ENCODE data around the gene PDE7B.
A peak's percentile ranks its signal among the peaks of the same experiment; 100 is the strongest.

The PDE7B gene

DNA sequence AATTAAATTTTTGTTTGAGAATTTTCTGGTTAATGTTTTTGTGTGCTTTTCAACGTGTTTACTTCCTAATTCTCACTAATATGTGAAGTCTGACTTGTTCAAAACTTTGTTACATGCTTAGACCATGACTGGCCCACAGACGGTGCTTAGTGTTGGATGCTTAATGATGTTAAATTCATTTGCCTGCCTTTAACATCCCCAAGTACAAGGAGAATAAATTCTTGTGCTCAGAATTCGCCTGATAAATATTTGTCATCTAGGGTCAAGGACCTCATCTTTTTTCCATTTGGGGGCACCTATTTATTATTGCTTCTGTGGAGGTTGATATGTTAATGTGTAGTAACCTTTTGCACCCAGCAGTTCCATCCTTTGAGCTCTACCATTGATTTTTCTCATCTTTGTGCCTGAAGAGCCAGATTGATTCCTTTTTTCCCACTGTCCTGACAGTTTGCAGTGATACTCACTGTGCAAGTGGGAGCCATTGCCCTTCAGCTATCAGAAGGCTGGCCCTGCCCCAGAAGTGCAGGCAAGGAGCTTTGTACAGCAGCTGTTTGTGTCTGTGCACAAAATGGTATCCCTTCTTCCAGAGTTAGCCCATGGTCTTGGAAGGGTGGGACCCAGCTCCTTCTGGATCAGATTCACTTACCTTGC is 170.8 kb downstream of the PDE7B start:
- Histone ChIP-seq H3K4me3 (ENCODE audit: low read depth, low read length) (no peak overlapping the region), H2AFZ (ENCODE audit: low read length, unreplicated experiment) (no peak overlapping the region), H3K79me2 (ENCODE audit: control insufficient read depth, insufficient read depth, low read length, unreplicated experiment) (no peaks in the 10 kb centered on the region), H3K36me3 (ENCODE audit: insufficient read depth, low read length) (no peaks in the 10 kb centered on the region), H3K27me3 (ENCODE audit: insufficient read depth, low read length) (no peaks in the 10 kb centered on the region), H3K4me1 (ENCODE audit: control insufficient read depth, insufficient read depth, low read length, unreplicated experiment) (no peaks in the 10 kb centered on the region), H3K27ac (ENCODE audit: low read depth, low read length) (no peak overlapping the region)

DNA sequence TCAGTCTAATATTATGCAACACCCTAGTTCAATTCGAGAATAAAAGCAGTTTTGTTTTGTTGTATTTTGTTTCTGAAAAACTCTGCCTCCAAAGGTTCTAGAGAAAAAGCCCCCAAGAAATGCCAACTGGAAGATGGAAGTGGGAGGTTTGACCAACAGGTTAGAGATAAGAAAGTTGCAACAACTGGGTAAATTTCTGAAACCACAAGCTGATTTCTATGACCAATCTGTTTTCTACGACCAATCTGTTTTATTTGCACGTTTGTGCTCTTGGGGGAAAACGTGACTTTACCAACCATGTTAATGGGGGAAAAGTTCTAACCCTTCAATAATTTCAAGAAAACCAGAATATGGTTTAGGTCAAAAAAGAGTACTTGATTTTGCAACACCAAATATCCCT is 173.2 kb downstream of the PDE7B start:
- H2AFZ ChIP-seq (ENCODE audit: low read length, unreplicated experiment), result no peak overlapping the region
- no peaks in the 10 kb centered on the region for H3K4me1 ChIP-seq (ENCODE audit: control insufficient read depth, insufficient read depth, low read length, unreplicated experiment)
- no peaks in the 10 kb centered on the region for H3K36me3 ChIP-seq (ENCODE audit: insufficient read depth, low read length)
- H3K4me3 ChIP-seq (ENCODE audit: low read depth, low read length), result no peak overlapping the region
- H3K79me2 ChIP-seq (ENCODE audit: control insufficient read depth, insufficient read depth, low read length, unreplicated experiment), result no peaks in the 10 kb centered on the region
- H3K27ac ChIP-seq (ENCODE audit: low read depth, low read length), result no peak overlapping the region
- no peaks in the 10 kb centered on the region for H3K27me3 ChIP-seq (ENCODE audit: insufficient read depth, low read length)

DNA sequence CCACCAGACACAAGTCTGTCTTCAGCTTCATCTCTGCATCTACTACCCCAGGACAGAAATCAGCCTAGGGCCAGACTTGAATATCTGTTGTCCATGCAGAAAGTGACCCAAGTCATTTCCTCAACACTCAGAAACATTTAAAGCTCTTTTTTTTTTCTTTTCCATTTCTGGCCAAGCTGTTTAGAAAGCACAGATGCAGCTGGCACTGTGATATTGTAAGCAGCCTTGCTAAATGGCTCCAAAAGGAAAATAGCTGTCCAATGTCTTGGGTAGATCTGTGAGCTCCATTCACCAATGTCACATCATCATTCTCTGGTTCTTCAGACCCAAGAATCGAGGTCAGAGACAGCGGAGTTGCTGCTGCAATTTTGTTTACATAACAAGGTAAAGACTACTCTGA is 174.2 kb downstream of the PDE7B start:
- Histone ChIP-seq H3K27ac (ENCODE audit: low read depth, low read length) (no peak overlapping the region), H2AFZ (ENCODE audit: low read length, unreplicated experiment) (no peak overlapping the region), H3K27me3 (ENCODE audit: insufficient read depth, low read length) (no peaks in the 10 kb centered on the region), H3K4me1 (ENCODE audit: control insufficient read depth, insufficient read depth, low read length, unreplicated experiment) (no peaks in the 10 kb centered on the region), H3K79me2 (ENCODE audit: control insufficient read depth, insufficient read depth, low read length, unreplicated experiment) (no peaks in the 10 kb centered on the region), H3K4me3 (ENCODE audit: low read depth, low read length) (no peak overlapping the region), H3K36me3 (ENCODE audit: insufficient read depth, low read length) (no peaks in the 10 kb centered on the region)

GRCh38 chr6:136030131-136030530 is 178.6 kb downstream of the PDE7B start:
- H3K27ac ChIP-seq (ENCODE audit: low read depth, low read length), result no peak overlapping the region
- no peaks in the 10 kb centered on the region for H3K79me2 ChIP-seq (ENCODE audit: control insufficient read depth, insufficient read depth, low read length, unreplicated experiment)
- H3K27me3 ChIP-seq (ENCODE audit: insufficient read depth, low read length), result no peaks in the 10 kb centered on the region
- H3K4me3 ChIP-seq (ENCODE audit: low read depth, low read length), result no peak overlapping the region
- no peaks in the 10 kb centered on the region for H3K36me3 ChIP-seq (ENCODE audit: insufficient read depth, low read length)
- peaks cover 7% of the 10 kb centered on the region for H3K4me1 ChIP-seq (ENCODE audit: control insufficient read depth, insufficient read depth, low read length, unreplicated experiment)
- H2AFZ ChIP-seq (ENCODE audit: low read length, unreplicated experiment), result no peak overlapping the region

DNA sequence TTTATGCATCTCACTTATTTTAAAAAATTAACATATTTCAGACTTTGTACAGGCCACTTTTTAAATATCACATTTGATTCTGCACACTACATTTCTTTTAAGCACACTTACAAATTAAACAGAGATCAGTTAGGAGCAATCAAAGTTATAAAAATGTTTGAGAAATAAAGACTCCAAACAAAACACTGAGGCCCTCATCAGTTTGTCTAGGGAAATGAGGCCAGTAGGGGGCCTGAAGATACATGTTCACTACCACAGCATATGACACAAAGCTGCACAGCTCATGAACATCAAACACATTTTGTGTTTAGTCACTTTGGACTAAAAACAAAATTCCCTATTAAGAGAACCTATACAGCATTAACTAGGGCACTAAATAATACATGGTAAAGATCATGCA is 180.5 kb downstream of the PDE7B start:
- Histone ChIP-seq H3K27ac (ENCODE audit: low read depth, low read length) (no peak overlapping the region), H3K79me2 (ENCODE audit: control insufficient read depth, insufficient read depth, low read length, unreplicated experiment) (no peaks in the 10 kb centered on the region)

GRCh38 chr6:136033416-136033815 is 181.9 kb downstream of the PDE7B start:
- Histone ChIP-seq H2AFZ (ENCODE audit: low read length, unreplicated experiment) (no peak overlapping the region), H3K79me2 (ENCODE audit: control insufficient read depth, insufficient read depth, low read length, unreplicated experiment) (no peaks in the 10 kb centered on the region), H3K36me3 (ENCODE audit: insufficient read depth, low read length) (no peaks in the 10 kb centered on the region), H3K27ac (ENCODE audit: low read depth, low read length) (no peak overlapping the region), H3K27me3 (ENCODE audit: insufficient read depth, low read length) (no peaks in the 10 kb centered on the region), H3K4me3 (ENCODE audit: low read depth, low read length) (no peak overlapping the region), H3K4me1 (ENCODE audit: control insufficient read depth, insufficient read depth, low read length, unreplicated experiment) (peaks cover 38% of the 10 kb centered on the region)

More for the DNA sequence above, 180.5 kb downstream of the PDE7B start:
- H3K36me3 ChIP-seq (ENCODE audit: insufficient read depth, low read length), result no peaks in the 10 kb centered on the region
- H2AFZ ChIP-seq (ENCODE audit: low read length, unreplicated experiment), result no peak overlapping the region
- no peaks in the 10 kb centered on the region for H3K27me3 ChIP-seq (ENCODE audit: insufficient read depth, low read length)
- peaks cover 26% of the 10 kb centered on the region for H3K4me1 ChIP-seq (ENCODE audit: control insufficient read depth, insufficient read depth, low read length, unreplicated experiment)
- H3K4me3 ChIP-seq (ENCODE audit: low read depth, low read length), result no peak overlapping the region

- H3K36me3 ChIP-seq (ENCODE audit: insufficient read depth, low read length), result no peaks in the 10 kb centered on the region
- no peak overlapping the region for H3K4me3 ChIP-seq (ENCODE audit: low read depth, low read length)
- H3K27me3 ChIP-seq (ENCODE audit: insufficient read depth, low read length), result no peaks in the 10 kb centered on the region
- H3K27ac ChIP-seq (ENCODE audit: low read depth, low read length), result peak overlapping the region; percentile 94
- H3K79me2 ChIP-seq (ENCODE audit: control insufficient read depth, insufficient read depth, low read length, unreplicated experiment), result peaks cover 4% of the 10 kb centered on the region
- H2AFZ ChIP-seq (ENCODE audit: low read length, unreplicated experiment), result no peak overlapping the region
- peaks cover 47% of the 10 kb centered on the region for H3K4me1 ChIP-seq (ENCODE audit: control insufficient read depth, insufficient read depth, low read length, unreplicated experiment)
Measured at GRCh38 chr6:136034422-136034821, 182.9 kb downstream of the PDE7B start.

GRCh38 chr6:136035378-136036070 is 184.0 kb downstream of the PDE7B start:
- Histone ChIP-seq H3K36me3 (ENCODE audit: insufficient read depth, low read length) (no peaks in the 10 kb centered on the region), H3K27me3 (ENCODE audit: insufficient read depth, low read length) (no peaks in the 10 kb centered on the region), H3K79me2 (ENCODE audit: control insufficient read depth, insufficient read depth, low read length, unreplicated experiment) (peaks cover 8% of the 10 kb centered on the region), H3K4me1 (ENCODE audit: control insufficient read depth, insufficient read depth, low read length, unreplicated experiment) (peaks cover 57% of the 10 kb centered on the region), H2AFZ (ENCODE audit: low read length, unreplicated experiment) (peak overlapping the region; percentile 38), H3K4me3 (ENCODE audit: low read depth, low read length) (peak overlapping the region; percentile 71), H3K27ac (ENCODE audit: low read depth, low read length) (peak overlapping the region; percentile 94)

DNA sequence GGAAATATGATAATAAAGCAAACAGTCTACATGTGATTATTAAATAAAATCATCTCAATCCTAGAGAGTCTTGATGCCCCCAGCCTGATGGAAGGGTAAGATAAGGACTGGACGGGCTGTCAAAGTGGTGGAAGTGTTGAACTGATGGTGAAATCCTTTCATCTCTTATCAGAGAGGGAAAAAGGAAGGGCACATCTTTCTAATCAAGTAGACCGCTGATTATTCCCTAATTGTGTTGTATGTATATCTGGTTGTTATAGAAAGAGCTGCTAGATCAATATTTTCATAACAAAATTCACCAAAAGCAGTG is 184.5 kb downstream of the PDE7B start:
- H3K79me2 ChIP-seq (ENCODE audit: control insufficient read depth, insufficient read depth, low read length, unreplicated experiment), result peaks cover 8% of the 10 kb centered on the region
- H3K4me3 ChIP-seq (ENCODE audit: low read depth, low read length), result peak overlapping the region; percentile 71
- H3K4me1 ChIP-seq (ENCODE audit: control insufficient read depth, insufficient read depth, low read length, unreplicated experiment), result peaks cover 61% of the 10 kb centered on the region
- H3K36me3 ChIP-seq (ENCODE audit: insufficient read depth, low read length), result no peaks in the 10 kb centered on the region
- H3K27me3 ChIP-seq (ENCODE audit: insufficient read depth, low read length), result no peaks in the 10 kb centered on the region
- H3K27ac ChIP-seq (ENCODE audit: low read depth, low read length), result peak overlapping the region; percentile 94
- H2AFZ ChIP-seq (ENCODE audit: low read length, unreplicated experiment), result peak overlapping the region; percentile 38

- H3K4me1 ChIP-seq (ENCODE audit: control insufficient read depth, insufficient read depth, low read length, unreplicated experiment), result peaks cover 61% of the 10 kb centered on the region
- H3K79me2 ChIP-seq (ENCODE audit: control insufficient read depth, insufficient read depth, low read length, unreplicated experiment), result peaks cover 8% of the 10 kb centered on the region
- H2AFZ ChIP-seq (ENCODE audit: low read length, unreplicated experiment), result peak overlapping the region; percentile 38
- no peaks in the 10 kb centered on the region for H3K36me3 ChIP-seq (ENCODE audit: insufficient read depth, low read length)
- H3K4me3 ChIP-seq (ENCODE audit: low read depth, low read length), result peak overlapping the region; percentile 71
- H3K27me3 ChIP-seq (ENCODE audit: insufficient read depth, low read length), result no peaks in the 10 kb centered on the region
- peak overlapping the region; percentile 94 for H3K27ac ChIP-seq (ENCODE audit: low read depth, low read length)
Measured at GRCh38 chr6:136036601-136037000, 185.1 kb downstream of the PDE7B start.

- H3K4me3 ChIP-seq (ENCODE audit: low read depth, low read length), result peak overlapping the region; percentile 71
- no peaks in the 10 kb centered on the region for H3K36me3 ChIP-seq (ENCODE audit: insufficient read depth, low read length)
- H3K79me2 ChIP-seq (ENCODE audit: control insufficient read depth, insufficient read depth, low read length, unreplicated experiment), result peaks cover 8% of the 10 kb centered on the region
- peak overlapping the region; percentile 94 for H3K27ac ChIP-seq (ENCODE audit: low read depth, low read length)
- no peaks in the 10 kb centered on the region for H3K27me3 ChIP-seq (ENCODE audit: insufficient read depth, low read length)
- H3K4me1 ChIP-seq (ENCODE audit: control insufficient read depth, insufficient read depth, low read length, unreplicated experiment), result peaks cover 61% of the 10 kb centered on the region
- peak overlapping the region; percentile 38 for H2AFZ ChIP-seq (ENCODE audit: low read length, unreplicated experiment)
Measured at GRCh38 chr6:136037242-136037875, 185.9 kb downstream of the PDE7B start.

Data from ACC112 (cell line).